HG03039 (cell line): ENCODE data around the gene MIPEP.

Source experiments
- ATAC-seq: cut with Tn5 transposase; IDR thresholded peaks from one replicate; pipeline ENCODE4 v1.9.1; 2021; ENCODE audit warnings: mild to moderate bottlenecking, moderate library complexity; ENCODE audit not compliant: unreplicated experiment

The MIPEP gene

DNA sequence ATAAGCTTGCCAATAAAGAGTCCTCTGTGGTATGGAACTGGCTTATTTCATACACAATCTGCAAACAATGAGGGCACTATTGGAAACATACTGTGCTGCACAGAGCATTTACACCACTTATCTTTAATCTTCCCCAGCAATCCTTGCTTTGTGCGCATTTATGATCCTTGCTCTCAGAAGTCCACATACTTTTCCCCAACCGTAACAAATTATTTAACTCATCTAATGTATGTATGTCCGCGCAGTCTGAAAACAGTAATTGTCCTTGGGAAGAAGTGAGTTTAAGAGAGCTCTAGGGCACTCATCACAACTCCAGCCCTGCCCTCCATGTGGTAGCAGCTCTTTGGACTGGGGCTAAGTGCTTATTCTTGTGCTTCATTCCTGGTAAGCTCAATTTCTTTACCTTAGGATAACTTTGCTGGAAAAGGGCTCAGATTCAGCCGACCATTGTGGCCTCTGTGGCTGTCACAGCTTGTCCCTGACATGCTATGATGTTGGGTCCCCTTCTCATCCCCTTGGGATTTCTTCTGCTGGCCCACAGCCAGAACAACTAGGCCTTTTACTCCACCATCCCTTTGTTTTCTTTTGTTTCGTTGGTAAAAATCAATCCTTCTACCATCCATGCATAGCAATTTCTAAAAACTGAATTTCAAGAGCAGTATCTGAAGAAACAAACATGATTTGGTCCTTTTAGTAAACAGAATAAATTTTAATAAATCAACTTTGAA is 166.3 kb downstream of the MIPEP start:
- no peak for ATAC-seq

DNA sequence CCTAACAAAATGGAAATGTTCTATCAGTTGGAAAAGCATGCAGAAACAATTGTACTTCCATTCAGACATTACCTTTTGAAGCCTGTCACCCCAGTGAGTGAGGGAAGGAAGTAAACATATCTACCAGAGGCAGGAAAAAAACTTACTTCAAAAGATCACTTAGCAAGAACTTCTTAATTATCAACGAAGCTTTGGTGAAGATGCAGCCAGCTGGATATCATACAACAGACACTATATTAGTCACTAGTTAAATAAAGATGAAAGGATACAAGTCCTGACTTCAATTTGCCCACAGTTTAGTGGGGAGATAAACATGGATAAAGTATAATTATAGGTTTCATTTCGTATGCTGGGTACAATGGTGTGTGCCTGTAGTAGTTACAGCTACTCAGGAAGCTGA is 170.2 kb downstream of the MIPEP start:
- ATAC-seq: no peak

DNA sequence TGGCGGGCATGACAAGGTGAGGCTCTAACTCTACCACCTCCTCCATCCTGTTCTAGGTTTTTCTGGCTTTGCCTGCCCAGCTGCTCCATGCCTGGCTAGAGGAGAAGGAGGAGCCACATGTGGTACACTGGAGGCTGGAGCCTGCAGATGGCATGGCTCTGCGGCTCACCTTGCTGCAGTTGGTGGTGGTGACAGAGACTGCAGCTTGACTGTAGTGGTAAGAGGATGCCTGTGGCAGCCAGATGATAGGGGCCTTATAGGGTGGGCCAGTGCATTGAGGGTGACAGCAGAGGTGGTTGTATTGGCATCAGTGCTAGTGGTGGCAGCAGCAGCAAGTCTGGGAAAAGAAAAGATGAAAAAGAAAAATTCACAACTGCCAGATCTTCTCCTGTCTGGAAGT is 172.8 kb downstream of the MIPEP start:
- ATAC-seq: no peak

DNA sequence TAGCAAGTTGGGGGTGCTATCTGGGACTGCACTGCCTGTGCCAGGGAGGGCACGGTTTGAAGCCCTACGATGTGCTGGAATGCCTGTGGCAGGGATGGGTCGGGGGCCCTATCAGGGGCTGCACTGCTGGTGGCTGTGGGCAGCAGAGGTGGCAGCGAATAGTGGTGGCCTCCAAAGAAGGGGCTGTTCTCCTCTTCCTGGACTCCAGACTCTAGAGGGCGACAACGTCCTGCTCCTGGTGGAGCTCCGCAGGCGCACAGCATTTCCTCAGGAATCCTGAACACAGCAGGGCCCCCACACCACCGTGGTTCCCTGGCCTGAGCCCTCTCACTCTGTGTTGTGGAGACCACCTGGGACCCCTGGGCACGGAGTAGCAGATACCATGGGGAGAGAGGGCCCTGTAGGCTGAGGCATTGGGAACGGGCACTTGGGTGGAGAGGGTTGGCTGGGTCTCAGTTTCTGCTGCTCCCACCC is 173.4 kb downstream of the MIPEP start:
- no peak for ATAC-seq

DNA sequence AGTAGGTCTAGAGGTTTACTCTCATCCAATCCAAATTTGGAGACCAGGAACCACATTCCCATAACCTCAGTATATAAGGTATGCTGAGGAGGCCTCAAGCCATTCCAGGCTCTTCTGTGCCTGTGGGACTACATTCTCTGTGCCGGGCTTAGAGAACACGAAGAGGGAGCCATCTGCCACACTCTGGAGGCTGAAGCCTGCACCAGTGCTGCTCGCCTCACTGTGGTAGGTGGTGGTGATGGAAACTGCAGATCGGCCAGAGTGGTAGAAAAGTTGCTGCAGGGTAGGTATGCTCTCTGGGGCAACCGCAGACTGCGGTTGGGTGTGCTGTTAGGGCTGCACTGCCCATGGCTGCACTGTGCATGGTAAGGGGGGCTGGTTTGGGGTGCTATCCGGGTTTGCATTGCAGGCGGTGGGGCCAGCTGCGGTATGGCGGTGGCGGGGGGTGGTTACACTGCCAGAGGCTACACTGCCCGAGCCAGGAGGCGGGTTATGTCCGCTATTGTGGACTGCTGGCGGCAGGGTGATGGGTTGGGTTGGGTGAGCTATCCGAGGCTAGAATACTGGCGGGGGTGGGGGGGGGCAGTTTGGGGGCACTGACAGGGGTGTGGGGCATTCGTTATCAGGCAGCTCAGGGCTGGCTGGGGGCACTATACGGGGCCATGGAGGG is 174.0 kb downstream of the MIPEP start:
- ATAC-seq: no peak

DNA sequence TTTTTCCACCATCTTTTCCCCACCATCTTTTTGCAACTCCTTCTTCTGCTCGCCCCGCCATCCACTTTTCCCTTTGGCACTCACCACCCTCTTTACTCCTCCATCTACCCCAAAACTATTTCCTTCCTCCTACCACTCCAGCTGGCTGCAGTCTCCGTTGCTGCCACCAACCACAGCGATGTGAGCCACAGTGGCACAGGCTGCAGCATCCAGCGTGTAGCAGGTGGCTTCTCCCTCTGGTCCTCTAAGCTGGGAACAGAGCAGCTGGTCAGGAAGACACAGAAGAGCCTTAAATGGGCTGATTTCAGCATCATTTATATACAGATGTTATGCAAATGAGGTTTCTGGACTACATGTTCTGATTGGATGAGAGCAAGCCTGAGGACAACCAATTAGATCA is 174.5 kb downstream of the MIPEP start:
- no peak for ATAC-seq

DNA sequence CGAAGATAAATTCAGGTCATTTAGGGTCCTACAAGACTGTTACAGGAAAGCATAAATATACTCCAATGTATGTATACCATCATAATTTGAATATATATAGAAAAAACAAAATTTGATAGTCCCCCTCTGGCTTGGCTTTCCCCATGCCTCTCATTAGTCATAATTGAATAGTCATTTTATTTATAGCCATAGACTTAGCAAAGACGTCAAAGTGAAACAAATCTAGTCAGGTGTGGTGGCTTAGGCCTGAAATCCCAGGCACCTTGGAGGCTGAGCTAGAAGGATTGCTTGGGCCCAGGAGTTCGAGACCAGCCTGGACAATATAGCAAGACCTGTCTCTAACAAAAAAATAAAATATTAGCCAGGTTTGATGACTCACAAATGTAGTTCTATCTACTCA is 177.8 kb downstream of the MIPEP start:
- ATAC-seq: no peak

DNA sequence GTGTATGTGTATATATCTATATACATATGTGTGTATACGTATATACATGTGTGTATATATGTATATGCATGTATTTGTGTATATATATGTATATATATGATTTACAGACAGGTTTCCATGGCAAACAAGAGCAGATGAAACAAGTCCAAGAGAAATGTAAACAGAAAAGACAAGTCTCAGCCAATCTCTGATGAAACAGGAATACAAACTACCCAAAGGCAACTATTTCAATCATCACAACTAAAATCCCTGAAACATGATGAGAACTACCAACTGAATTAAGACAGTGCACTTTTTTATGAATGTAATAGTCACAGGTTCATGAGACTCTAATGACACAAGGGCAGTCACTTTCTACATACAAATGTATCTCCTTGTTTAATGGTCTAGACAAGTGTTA is 178.8 kb downstream of the MIPEP start:
- ATAC-seq: no peak

DNA sequence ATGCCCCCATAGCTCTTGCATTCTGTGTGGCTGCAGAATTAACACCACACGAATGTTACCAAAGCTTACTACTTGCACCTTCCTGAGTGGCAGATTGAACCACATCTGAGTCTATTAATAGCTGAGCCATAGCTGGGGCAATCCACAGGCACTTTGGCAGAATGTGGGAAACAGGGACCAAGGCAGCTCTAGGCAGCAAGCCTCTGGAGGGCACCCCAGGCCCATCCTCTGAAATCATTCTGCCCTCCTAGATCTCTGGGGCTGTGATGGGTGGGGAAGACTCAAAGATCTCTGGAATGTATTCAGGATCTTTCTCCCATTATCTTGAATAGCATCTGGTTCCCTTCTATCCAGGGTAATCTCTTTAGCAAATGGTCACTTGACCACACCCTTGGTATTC is 179.7 kb downstream of the MIPEP start:
- ATAC-seq: no peak

DNA sequence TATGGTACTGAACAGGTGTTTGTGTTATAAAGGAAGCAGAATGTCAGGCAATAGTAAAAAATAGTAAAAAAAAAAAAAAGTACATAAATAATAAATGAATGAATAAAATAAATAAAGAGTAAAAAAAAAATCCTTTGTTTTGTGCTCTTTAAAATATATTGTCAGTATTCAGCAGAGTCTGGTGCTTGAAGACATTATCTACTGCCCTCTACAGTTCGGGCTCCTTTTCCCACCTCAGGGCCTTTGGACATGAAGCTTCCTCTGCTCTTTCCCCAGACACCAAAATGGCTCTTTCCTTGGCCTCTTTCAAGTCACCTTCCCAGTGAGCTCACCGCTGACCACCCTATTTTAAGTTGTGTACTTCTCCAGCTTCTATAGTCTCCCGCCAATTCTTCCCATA is 181.5 kb downstream of the MIPEP start:
- ATAC-seq: no peak

DNA sequence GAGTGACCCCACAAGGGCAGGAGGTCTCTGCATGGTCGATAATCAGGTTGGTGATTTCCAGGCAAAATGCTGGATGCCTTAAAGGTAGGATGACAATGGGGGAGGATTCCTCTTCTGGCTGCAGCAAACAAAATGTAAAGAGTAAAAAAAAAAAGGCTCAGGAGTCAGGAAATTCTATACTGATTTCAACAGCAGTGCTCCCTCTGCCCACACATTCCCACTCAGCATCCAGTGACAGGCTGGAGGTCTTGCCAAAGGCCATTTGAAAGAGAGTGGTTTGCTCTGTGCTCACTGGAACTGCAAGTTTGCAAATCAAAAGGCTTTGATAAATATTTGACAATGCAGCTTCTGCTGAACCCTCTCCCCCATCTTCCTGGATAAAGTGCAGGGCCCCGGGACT is 183.6 kb downstream of the MIPEP start:
- ATAC-seq: no peak

DNA sequence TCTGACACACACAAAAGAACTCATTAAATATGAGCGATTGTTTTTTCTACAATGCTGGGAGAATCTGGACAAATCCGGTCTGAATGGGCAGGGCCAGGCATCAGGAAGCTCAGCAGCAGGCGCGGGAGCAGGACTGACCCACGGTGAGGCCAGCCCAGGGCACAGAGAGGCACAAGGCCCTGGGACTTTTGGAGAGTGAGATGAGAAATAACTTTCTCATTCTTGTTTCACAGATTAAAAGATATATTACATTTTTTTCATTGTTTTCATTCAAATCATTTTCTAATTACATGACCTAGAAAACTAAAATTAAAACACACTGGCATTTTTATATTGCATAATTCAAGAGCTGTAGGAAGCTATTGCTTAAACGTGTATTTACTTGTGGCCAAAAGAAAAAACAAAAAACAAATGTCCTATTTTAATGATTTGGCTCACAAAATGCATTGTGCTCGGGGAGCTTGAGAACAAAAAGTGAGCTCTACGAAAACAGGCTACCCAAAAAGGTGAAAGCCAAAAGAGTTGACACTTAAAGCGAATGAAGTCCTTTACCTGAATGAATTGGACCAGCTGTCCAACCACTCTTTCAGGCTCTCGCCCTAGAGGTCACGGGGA is 185.8 kb downstream of the MIPEP start:
- no peak for ATAC-seq

DNA sequence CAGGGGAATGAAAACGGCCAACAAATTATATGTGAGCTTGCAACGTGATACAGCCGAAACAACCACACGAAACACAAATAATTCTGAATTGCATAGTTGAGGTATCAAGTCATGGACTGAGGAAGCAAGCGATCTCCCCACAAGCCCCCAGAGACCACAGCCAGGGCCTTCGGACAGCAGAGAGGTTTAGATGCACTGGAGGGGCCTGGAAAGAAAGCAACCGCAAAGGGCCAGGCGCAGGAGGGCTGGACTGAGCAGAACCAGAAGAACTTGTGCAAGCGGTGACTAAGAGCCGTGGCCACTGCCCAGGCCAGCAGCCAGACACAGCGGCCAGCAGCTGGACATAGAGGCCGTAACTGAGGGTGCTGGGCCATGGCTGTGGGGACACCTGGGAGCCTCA is 187.6 kb downstream of the MIPEP start:
- no peak for ATAC-seq

DNA sequence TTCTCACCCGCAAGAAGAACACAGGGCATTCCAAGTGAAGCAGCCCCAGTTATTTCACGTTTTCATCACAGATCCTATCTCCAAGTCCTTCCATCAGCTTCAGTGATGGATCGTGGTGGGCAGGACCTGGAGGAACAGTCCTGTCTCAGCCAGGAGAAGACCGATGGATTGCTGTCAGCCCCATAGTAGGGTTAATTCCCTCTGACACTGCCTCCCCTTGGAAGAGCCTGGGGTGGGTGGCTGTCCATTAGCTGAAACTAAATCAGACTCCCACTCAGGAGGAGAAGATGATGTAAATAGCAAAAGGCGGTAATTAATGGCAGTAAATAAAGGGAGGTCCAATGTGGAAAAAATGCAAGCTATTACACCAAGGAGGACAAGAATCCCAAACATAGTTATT is 188.0 kb downstream of the MIPEP start:
- ATAC-seq: no peak

DNA sequence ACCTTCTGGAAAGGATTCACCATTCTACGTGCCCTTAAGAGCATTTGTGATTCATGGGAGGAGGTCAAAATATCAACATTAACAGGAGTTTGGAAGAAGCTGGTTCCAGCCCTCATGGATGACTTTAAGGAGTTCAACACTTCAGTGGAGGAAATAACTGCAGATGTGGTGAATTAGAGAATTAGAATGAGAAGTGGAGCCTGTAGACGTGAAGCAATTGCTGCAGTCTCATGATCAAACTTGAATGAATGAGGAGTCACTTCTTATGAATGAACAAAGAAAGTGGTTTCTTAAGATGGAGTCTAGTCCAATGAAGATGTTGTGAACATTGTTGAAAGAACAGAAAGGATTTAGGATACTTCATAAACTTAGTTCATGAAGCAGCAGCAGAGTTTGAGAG is 189.9 kb downstream of the MIPEP start:
- no peak for ATAC-seq

DNA sequence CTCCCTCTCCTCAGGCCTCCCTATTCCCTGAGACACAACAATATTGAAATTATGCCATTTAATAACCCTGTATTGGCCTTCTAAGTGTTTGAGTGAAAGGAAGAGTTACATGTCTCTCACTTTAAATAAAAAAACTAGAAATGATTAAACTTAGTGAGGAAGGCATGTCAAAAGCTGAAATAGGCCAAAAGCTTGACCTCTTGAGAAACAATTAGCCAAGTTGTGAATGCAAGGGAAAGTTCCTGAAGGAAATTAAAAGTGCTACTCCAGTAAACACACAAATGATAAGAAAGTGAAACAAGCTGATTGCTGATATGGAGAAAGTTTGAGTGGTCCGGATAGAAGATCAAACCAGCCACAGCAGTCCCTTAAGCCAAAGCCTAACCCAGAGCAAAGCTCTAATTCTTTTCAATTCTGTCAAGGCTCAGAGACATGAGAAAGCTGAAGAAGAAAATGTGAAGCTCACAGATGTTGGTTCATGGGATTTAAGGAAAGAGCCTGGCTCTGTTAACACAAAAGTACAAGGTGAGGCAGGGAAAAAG is 191.4 kb downstream of the MIPEP start:
- ATAC-seq: no peak

DNA sequence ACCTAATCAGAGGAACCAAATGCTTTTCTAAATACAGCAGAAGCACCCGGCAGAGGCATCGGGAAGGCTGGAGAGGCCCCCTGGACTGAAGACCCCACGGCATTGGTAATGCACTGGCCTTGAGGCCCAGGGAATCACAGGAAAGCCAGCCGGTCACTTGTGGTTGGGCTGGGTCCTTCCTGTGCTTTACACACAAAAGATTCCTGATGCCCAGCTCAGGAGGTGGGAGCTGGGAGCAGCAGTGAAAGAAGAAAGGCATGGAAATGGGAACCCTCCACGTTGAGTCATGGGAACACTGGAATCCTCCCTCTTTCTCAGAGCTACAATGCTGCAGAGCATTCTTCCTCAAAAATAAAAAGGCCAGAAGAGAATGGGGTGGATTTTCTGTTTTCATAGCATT is 192.6 kb downstream of the MIPEP start:
- no peak for ATAC-seq

DNA sequence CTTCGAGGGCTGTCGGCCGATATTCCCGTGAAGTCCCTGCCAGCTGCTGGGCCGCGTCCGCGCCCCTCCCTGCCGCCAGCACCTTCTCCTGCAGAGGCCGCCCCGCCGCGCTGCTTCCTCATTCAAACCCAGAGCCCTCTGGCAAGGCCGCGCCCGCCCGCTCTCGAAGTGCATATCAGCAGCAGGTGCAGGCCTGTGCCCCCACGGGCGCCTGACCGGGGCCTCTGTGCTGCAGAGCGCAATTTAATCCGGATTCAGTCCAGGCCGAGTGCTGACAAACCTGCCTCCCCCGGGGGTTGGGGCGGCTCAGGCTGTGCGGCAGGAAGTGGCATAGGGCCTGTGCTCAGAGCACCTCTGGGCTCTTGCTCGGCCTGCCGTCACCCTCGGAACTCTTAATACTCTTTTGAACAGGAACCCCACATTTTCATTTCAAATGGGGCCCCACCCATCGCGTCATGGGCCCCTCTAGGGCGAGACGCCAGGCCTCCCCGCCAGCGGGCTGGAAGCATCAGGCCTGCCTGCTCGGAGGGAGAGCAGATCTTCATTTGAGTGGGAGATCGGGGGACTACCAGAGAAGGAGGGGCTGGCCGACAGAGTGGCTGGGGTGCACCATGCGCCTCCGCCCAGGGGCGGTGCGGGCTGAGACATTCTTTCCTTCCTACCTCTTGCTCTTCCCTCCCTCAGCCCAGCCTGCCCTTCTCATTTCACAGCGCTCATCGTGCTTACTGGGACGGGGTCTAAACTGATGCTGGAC is 193.3 kb downstream of the MIPEP start:
- peak; percentile 77 for ATAC-seq

DNA sequence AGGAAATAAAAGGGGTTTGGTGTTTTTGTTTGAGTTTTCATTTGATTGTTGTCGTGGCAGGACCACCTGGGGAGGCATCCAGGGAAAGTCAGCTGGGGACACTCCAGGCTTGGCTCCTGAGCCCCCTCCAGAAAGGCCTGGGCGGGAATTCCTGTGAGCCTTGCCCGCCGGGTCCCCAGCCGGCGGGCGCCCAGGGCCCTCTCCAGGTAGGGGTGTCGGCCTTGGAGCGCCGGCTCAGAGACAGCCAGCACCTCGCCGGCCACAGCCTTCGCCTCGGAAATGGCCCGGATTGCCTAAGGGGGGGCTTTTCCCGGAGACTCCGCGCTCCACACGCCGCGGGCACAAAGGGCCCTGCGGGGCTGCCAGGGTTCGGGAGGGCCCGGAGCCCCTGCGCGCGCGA is 194.0 kb downstream of the MIPEP start:
- ATAC-seq: no peak

DNA sequence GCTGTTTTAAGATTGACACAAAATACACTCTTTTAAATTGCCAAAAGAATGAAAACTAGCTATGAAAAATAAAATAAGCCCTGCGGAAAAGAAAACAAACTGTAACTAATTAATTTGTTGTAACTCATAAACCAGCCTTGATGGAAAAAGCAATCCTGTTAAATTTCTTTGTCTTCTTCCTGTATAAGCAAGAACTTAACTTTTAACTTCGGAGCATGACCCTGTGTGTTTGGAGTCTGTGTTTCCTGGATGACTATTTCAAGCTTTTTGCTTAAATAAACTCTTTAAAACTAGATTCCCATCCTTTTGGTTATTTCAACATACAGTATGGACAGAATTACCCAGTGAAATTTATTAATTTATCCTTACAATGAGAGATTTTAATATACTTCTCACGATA is 196.4 kb downstream of the MIPEP start:
- no peak for ATAC-seq

DNA sequence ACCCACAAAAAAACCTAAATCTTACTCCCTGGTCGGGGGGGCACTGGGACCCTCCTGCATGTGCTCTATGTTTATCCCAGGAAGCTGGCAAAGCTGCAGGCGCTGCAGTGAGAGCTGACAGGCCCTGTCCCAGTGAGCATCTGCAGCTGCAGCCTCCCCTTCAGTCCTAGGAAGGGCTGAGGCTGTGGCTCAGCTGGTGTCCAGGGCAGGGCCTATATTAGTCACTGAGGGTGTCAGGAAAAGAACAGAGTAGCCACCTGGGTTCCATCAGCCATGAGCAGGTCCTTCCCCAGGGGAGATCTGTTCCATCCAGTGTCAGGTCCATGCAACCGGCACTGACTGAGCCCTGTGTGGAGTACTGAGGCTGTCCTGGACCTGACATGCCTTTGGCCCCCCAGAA is 198.5 kb downstream of the MIPEP start:
- ATAC-seq: no peak
